Muscle of leg (tissue), 11 donors: ENCODE measurements around the gene SNAPC1. TPM values are rescaled to one million over a fixed set of nuclear protein-coding genes. Genes with fewer than 3 reads are reported as not detected.
"Not testable (repeated sequence)": the region's sequence is repeated elsewhere in the genome, so short reads cannot be mapped to it uniquely, and the experiment has no call there.

ENCODE experiments used
- DNase-seq: peaks from one replicate; pipeline ENCODE4 v3.0.0; 2013
- H3K27ac ChIP-seq: one replicate; pipeline ENCODE4 v1.5.1; 2013; ENCODE audit warnings: mild to moderate bottlenecking, low read length, control low read depth
- H3K27me3 ChIP-seq: one replicate; pipeline ENCODE4 v1.6.1; 2013; ENCODE audit warnings: low read length; ENCODE audit not compliant: control insufficient read depth, insufficient read depth
- H3K36me3 ChIP-seq: one replicate; pipeline ENCODE4 v1.6.1; 2013; ENCODE audit warnings: low read length; ENCODE audit not compliant: control insufficient read depth, insufficient read depth
- H3K4me1 ChIP-seq: one replicate; pipeline ENCODE4 v1.6.1; 2013; ENCODE audit warnings: low read length; ENCODE audit not compliant: control insufficient read depth, insufficient read depth
- H3K4me3 ChIP-seq: one replicate; pipeline ENCODE4 v1.5.1; 2013; ENCODE audit warnings: low read length, control low read depth
- H3K9me3 ChIP-seq: replicated peaks from 2 replicates; pipeline ENCODE4 v1.6.1; 2013; ENCODE audit warnings: low read depth, low read length; ENCODE audit not compliant: control insufficient read depth
- WGBS: methylation state at CpG from one replicate; pipeline ENCODE4 v1.1.5; 2013; ENCODE audit warnings: missing lambda C conversion rate; ENCODE audit not compliant: insufficient coverage; 5-methylcytosine and 5-hydroxymethylcytosine counted together
- polyA plus RNA-seq, 8 donors: library from polyadenylated mRNA; unstranded; fragments of 120-200 nt; gene quantifications; one replicate each; pipeline versions ENCODE4 v1.2.1 to v1.2.3, GENCODE V29; 2013; ENCODE audit warnings: inconsistent platforms in 1 of 8, low replicate concordance in 1 of 8; ENCODE audit not compliant: insufficient read length in 8 of 8, insufficient read depth in 1 of 8
- total RNA-seq: library from RNA; stranded (reverse); fragments of 120-200 nt; gene quantifications from one replicate; pipeline ENCODE4 v1.2.4, GENCODE V29; 2013

The SNAPC1 gene
- total and polyA plus RNA-seq, 9 donors, result 4.6 to 6.5 (median 5.7) TPM

DNA sequence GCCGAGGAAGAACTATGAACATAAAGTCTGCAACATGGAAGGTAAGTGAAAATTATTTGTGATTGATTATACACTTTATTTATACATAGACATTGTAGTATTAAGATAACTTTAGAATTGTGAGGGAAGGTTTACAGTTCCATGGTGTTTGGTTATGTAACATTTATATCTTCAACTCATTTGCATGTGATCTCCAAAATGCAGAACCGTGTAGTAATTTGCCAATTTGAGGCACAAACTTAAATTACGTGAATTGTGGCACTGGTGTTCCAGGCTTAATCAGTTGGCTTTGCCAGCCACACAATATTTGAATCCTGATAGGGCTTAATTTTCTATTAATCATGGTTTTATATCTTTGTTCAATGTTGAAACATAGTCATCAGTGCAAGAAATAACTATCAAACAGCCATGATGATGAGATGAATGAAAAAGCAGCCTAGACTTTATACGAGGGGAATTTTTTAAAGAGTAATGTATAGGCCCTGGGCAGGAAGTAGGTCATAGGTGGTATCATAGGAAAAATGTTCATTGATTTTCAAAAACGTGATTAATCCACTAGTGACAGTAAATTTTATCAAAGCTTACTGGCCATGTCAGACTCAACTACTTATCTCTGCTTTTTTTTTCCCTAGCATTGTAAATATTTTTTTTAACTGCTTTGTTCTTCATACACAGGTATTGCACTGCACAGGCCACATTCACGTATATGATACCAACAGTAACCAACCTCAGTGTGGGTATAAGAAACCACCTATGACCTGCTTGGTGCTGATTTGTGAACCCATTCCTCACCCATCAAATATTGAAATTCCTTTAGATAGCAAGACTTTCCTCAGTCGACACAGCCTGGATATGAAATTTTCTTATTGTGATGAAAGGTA is 35.2 kb upstream of the SNAPC1 start:
- no peak for DNase-seq
- Histone ChIP-seq H3K9me3 (no peaks in the 10 kb centered on the region), H3K4me3 (no peak overlapping the region), H3K27ac (no peak overlapping the region), H3K36me3 (peaks cover 39% of the 10 kb centered on the region), H3K27me3 (no peaks in the 10 kb centered on the region), H3K4me1 (no peaks in the 10 kb centered on the region)
- no CpG with 5 or more reads among the region's 7 CpGs for WGBS

DNA sequence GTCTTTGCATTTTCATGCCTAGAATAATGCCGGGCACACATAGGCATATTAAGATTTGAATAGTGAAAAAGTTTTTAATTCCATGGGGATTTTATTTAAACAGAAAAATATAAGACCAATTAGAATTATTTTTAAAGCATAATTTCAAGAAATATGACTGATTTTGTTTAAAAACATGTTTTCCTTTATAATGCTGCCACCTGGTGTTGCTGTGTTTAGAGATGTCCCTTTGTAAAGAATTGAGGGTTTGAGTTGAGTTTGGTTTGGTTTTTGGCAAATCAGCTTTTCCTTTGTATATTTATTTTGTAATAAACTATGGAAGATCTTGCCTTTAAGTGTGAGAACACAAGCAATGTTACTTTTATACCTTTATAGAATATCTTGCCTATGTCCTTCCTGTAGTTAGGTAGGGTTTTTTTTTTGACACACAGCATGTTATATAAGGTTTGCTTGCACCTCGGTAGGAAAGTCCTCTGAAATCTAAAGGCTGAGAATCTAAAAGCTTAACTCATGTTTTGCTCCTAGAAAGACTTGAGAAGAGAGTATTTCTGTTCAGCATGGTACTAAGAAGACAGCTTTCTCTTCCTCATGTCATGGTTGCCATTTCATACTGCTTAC is 31.4 kb upstream of the SNAPC1 start:
- no CpG with 5 or more reads among the region's 2 CpGs for WGBS
- no peaks in the 10 kb centered on the region for H3K27me3 ChIP-seq
- no peaks in the 10 kb centered on the region for H3K9me3 ChIP-seq
- peaks cover 40% of the 10 kb centered on the region for H3K36me3 ChIP-seq
- peak; percentile 26 for DNase-seq
- H3K4me1 ChIP-seq, result no peaks in the 10 kb centered on the region
- H3K27ac ChIP-seq, result no peak overlapping the region
- no peak overlapping the region for H3K4me3 ChIP-seq

DNA sequence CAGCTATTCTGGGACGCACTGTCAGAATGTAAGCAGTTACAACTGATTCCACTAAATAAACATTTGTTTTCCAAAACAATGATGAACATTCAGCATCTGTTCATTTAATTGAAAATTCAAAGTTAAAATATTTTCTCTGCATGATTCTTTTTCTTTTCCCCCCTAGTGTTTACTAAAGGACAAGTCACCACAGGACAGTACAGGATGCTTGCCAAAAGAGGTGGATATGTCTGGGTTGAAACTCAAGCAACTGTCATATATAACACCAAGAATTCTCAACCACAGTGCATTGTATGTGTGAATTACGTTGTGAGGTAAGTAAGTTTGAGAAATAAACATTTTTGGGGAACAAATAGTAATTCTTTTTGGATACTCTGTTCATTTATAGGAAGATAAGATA is 28.2 kb upstream of the SNAPC1 start:
- H3K36me3 ChIP-seq, result peaks cover 44% of the 10 kb centered on the region

DNA sequence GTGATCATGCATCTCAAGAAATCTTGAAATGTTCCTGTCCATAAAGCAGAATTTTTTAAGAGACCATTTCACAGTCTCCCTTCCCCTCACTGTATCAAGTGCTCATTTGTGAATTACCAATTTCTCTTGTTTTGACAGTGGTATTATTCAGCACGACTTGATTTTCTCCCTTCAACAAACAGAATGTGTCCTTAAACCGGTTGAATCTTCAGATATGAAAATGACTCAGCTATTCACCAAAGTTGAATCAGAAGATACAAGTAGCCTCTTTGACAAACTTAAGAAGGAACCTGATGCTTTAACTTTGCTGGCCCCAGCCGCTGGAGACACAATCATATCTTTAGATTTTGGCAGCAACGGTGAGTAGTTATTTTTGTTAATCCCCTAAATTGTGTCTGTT is 25.5 kb upstream of the SNAPC1 start:
- Histone ChIP-seq H3K4me3 (no peak overlapping the region), H3K9me3 (no peaks in the 10 kb centered on the region), H3K36me3 (peaks cover 42% of the 10 kb centered on the region), H3K27ac (no peak overlapping the region), H3K4me1 (no peaks in the 10 kb centered on the region), H3K27me3 (no peaks in the 10 kb centered on the region)
- DNase-seq, result no peak
- WGBS, result 83% methylated on average over 1 of the region's 4 CpGs

More for the DNA sequence above, 28.2 kb upstream of the SNAPC1 start:
- WGBS, result no CpG with 5 or more reads among the region's 2 CpGs
- no peaks in the 10 kb centered on the region for H3K9me3 ChIP-seq
- no peaks in the 10 kb centered on the region for H3K4me1 ChIP-seq
- H3K27ac ChIP-seq, result no peak overlapping the region
- H3K27me3 ChIP-seq, result no peaks in the 10 kb centered on the region
- no peak for DNase-seq
- no peak overlapping the region for H3K4me3 ChIP-seq

DNA sequence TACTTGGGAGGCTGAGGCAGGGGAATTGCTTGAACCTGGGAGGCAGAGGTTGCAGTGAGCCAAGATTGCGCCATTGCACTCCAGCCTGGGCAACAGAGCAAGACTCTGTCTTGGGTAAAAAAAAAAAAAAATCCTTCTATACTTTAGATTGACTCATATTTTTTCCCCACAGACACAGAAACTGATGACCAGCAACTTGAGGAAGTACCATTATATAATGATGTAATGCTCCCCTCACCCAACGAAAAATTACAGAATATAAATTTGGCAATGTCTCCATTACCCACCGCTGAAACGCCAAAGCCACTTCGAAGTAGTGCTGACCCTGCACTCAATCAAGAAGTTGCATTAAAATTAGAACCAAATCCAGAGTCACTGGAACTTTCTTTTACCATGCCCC is 24.3 kb upstream of the SNAPC1 start:
- no CpG with 5 or more reads among the region's 5 CpGs for WGBS
- Histone ChIP-seq H3K9me3 (no peaks in the 10 kb centered on the region), H3K4me3 (no peak overlapping the region), H3K27ac (no peak overlapping the region), H3K4me1 (no peaks in the 10 kb centered on the region), H3K36me3 (peaks cover 42% of the 10 kb centered on the region), H3K27me3 (no peaks in the 10 kb centered on the region)
- no peak for DNase-seq

DNA sequence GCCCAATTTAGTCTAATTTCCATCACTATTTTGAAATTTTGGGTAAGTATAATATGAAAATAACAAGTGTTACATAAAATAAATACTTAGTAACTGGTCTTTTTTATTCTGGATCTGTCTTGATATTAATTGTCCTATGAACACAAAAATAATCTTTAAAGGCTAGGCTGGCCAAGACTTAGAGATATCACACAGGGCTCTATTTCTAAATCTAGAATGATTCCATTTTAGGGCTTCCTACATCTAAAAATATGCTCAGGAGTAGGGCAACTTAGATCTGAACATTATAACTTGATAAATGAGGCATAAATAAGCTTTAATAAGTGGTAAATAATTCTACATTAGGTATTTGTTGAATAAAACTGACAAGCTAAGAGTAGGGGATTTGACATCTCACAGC is 23.1 kb upstream of the SNAPC1 start:
- no peak overlapping the region for H3K4me3 ChIP-seq
- no peak overlapping the region for H3K27ac ChIP-seq
- peaks cover 37% of the 10 kb centered on the region for H3K36me3 ChIP-seq
- H3K27me3 ChIP-seq, result no peaks in the 10 kb centered on the region
- no peak for DNase-seq
- H3K9me3 ChIP-seq, result no peaks in the 10 kb centered on the region
- H3K4me1 ChIP-seq, result no peaks in the 10 kb centered on the region

DNA sequence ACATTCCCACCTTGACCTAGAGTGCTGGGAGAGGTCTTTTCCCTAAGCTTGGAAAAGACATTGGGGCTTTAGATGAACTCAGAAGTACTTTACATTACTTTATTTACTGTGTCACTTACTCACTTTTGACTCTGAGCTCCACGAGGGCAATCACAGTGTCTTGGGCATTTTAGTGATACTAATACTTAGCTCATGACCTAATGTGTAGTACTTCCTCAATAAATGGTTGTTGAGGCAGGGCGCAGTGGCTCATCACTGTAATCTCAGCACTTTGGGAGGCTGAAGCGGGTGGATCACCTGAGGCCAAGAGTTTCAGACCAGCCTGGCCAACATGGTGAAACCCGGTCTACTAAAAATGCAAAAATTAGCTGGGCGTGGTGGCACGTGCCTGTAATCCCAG is 19.8 kb upstream of the SNAPC1 start:
- no peaks in the 10 kb centered on the region for H3K27me3 ChIP-seq
- H3K4me1 ChIP-seq, result no peaks in the 10 kb centered on the region
- no peak for DNase-seq
- no peak overlapping the region for H3K27ac ChIP-seq
- H3K36me3 ChIP-seq, result peaks cover 27% of the 10 kb centered on the region
- 93% methylated on average over 5 of the region's 6 CpGs for WGBS
- no peaks in the 10 kb centered on the region for H3K9me3 ChIP-seq
- no peak overlapping the region for H3K4me3 ChIP-seq

DNA sequence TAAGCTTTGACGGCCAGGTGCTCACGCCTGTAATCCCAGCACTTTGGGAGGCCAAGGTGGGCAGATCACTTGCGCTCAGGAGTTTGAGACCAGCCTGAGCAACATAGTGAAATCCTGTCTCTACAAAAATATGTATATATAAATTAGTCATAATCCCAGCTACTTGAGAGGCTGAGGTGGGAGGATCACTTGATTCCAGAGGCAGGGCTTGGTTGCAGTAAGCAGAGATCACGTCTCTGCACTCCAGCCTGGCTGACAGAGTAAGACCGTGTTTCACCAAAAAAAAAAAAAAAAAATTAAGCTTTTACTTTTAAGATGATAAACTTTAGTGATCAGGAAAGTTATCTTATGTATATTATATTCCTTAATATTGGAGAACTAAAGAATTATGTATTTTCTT is 18.0 kb upstream of the SNAPC1 start:
- Histone ChIP-seq H3K4me3 (no peak overlapping the region), H3K36me3 (peaks cover 17% of the 10 kb centered on the region), H3K27ac (no peak overlapping the region), H3K9me3 (no peaks in the 10 kb centered on the region), H3K27me3 (no peaks in the 10 kb centered on the region), H3K4me1 (no peaks in the 10 kb centered on the region)
- no peak for DNase-seq
- no CpG with 5 or more reads among the region's 5 CpGs for WGBS

DNA sequence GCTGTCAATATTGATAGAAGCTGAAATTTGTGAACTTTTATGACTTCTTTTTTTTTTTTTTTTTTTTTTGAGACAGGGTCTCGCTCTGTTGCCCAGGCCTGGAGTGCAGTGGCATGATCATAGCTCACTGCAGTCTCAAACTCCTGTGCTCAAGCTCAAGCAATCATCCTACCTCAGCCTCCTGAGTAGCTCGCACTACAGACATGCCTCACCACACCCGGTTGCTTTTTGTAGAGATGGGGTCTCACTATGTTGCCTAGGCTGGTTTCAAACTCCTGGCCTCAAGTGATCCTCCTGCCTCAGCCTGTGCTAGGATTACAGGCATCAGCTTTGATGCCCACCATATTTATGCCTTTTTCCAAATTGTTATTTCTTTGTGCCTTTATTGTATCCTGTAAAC is 15.9 kb upstream of the SNAPC1 start:
- 100% methylated on average over 1 of the region's 3 CpGs for WGBS
- not testable (repeated sequence) for H3K4me3 ChIP-seq, H3K4me1 ChIP-seq, H3K27ac ChIP-seq, H3K9me3 ChIP-seq, H3K27me3 ChIP-seq, DNase-seq
- peaks cover 13% of the 10 kb centered on the region for H3K36me3 ChIP-seq

DNA sequence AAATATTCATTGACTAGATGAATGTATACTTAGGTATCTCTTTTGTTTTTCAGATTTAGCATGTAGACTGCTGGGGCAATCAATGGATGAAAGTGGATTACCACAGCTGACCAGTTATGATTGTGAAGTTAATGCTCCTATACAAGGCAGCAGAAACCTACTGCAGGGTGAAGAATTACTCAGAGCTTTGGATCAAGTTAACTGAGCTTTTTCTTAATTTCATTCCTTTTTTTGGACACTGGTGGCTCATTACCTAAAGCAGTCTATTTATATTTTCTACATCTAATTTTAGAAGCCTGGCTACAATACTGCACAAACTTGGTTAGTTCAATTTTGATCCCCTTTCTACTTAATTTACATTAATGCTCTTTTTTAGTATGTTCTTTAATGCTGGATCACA is 15.3 kb upstream of the SNAPC1 start:
- no peaks in the 10 kb centered on the region for H3K9me3 ChIP-seq
- no peak overlapping the region for H3K4me3 ChIP-seq
- H3K36me3 ChIP-seq, result peaks cover 11% of the 10 kb centered on the region
- no peaks in the 10 kb centered on the region for H3K27me3 ChIP-seq
- H3K27ac ChIP-seq, result no peak overlapping the region
- no peak for DNase-seq
- peaks cover 2% of the 10 kb centered on the region for H3K4me1 ChIP-seq
